Right lobe of liver (tissue), 6 donors: Measurements from ENCODE around the gene LEMD3. TPM values are rescaled to one million over a fixed set of nuclear protein-coding genes. Genes with fewer than 3 reads are reported as not detected.
A peak's percentile ranks its signal among the peaks of the same experiment; 100 is the strongest.

ENCODE experiments used
- ATAC-seq, 4 donors: fragments of 200-7000 bp; cut with Tn5 transposase; one replicate each; pipeline ENCODE4 v1.9.1; 2020; ENCODE audit warnings: mild to moderate bottlenecking in 4 of 4, moderate library complexity in 4 of 4
- DNase-seq, 3 donors: peaks; one replicate each; pipeline ENCODE4 v3.0.0-alpha.2; 2020
- H3K27ac ChIP-seq, 3 donors: fragments of 200-600 bp; one replicate each; pipeline ENCODE4 v1.8.0; 2022
- H3K27me3 ChIP-seq, 2 donors: fragments of 200-600 bp; one replicate each; pipeline ENCODE4 v1.8.0; 2022
- H3K36me3 ChIP-seq, 4 donors: fragments of 200-600 bp; sonication (generic) in 1 of 4; one replicate each; pipeline versions ENCODE4 v1.5.1 to v1.8.0; 2017 to 2022; ENCODE audit warnings: control low read depth in 1 of 4
- H3K4me1 ChIP-seq, 4 donors: fragments of 200-600 bp; sonication (generic) in 1 of 4; one replicate each; pipeline versions ENCODE4 v1.5.1 to v1.8.0; 2017 to 2022; ENCODE audit warnings: control low read depth in 1 of 4
- H3K4me3 ChIP-seq, 3 donors: fragments of 200-600 bp; one replicate each; pipeline ENCODE4 v1.8.0; 2022
- H3K9me3 ChIP-seq, 4 donors: fragments of 200-600 bp; sonication (generic) in 1 of 4; one replicate each; pipeline versions ENCODE4 v1.5.1 to v1.8.0; 2017 to 2022; ENCODE audit warnings: control low read depth in 1 of 4
- CTCF ChIP-seq, 4 donors: fragments of 200-600 bp in 3 of 4; fragments of 450-650 bp in 1 of 4; IDR thresholded peaks; one replicate each; pipeline versions ENCODE4 v1.5.1 to v1.8.0; 2016 to 2022; ENCODE audit warnings: antibody characterized with exemption in 4 of 4, mild to moderate bottlenecking in 2 of 4
- POLR2A ChIP-seq: fragments of 450-650 bp; IDR thresholded peaks from one replicate; pipeline ENCODE4 v1.6.1; 2017; ENCODE audit warnings: antibody characterized with exemption, mild to moderate bottlenecking
- WGBS: methylation state at CpG from one replicate; pipeline ENCODE4 v1.1.6; 2018; ENCODE audit warnings: low coverage, low lambda C conversion rate; ENCODE audit not compliant: insufficient coverage; ENCODE audit errors: missing lambda C conversion rate; 5-methylcytosine and 5-hydroxymethylcytosine counted together
- intact Hi-C, 2 donors: fragments of 100-400 bp; cut with DNase I; formaldehyde crosslinking; loops; one replicate each; pipeline versions ENCODE4 v1.11.2 to v1.14.1; 2022
- total RNA-seq, 6 experiments: library from RNA; depleted of rRNA in 2 of 6; stranded (reverse); fragments of >200 nt in 2 of 6; fragmentation: NEBNext Ultra II Directional in 3 of 6; extraction: Animal tissue kit (Norgen Biotek cat#: 25700) in 3 of 6; gene quantifications; one replicate each; pipeline versions ENCODE4 v1.1.0 to v1.2.4, GENCODE V29; 2016 to 2023
- donor health status: DM: no; HTN: yes; CAD: no.
- donor health status: DM: no; HTN: no; CAD: no.
- donor health status: DM: no; HTN: no; CAD: no.
- donor health status: DM: no; HTN: yes; CAD: no.
- donor health status: DM: no; HTN: yes; CAD: no.

The LEMD3 gene
- total RNA-seq, 6 experiments from 2014 or later = 8.6 to 19.0 (median 11.6) TPM

DNA sequence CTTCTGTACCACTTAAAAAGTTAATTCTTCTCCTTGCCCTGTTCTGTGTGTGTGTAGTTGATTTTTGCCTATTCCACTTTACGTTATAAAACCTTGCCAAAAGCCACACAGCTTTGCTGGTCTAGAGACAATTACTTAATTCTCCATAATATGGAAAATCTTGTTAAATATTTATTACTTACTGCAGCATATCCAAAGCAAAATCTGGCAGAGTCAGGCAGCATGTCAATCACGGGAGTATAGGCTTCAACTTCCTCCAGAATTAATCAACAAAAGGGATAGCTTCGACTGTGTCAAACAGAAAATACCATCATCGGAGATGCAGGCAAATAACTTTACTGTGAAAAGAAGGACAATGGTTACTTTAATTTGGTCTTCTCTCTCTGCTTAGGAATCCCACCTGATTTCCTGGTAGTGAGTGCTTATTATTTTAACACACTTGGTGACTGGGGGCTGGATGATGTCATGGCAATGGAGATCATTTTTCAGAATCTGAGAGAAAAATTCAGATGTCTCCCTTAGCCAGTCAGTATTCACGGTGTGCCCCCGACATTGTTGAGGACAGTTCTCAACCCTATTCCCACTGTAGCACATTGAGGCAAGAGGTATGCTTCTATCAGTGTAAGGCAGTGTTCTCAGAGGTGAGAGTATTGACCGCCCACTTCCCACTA, 105.4 kb downstream of the LEMD3 start:
- ATAC-seq (no peak), DNase-seq (no peak)
- H3K4me3 ChIP-seq = no peak overlapping the region
- H3K4me1 ChIP-seq = peaks cover 0 to 13% (median 0%) of the 10 kb centered on the region in 4 donors
- no peaks in the 10 kb centered on the region for H3K9me3 ChIP-seq
- H3K27me3 ChIP-seq = no peaks in the 10 kb centered on the region
- WGBS = 80% methylated on average over 7 of the region's 7 CpGs
- H3K36me3 ChIP-seq = no peaks in the 10 kb centered on the region
- H3K27ac ChIP-seq = no peak overlapping the region
- TF ChIP-seq CTCF (IDR thresholded peaks at IDR 0.05) (no peak), POLR2A (no peak)
- intact Hi-C loops = no loop called here

DNA sequence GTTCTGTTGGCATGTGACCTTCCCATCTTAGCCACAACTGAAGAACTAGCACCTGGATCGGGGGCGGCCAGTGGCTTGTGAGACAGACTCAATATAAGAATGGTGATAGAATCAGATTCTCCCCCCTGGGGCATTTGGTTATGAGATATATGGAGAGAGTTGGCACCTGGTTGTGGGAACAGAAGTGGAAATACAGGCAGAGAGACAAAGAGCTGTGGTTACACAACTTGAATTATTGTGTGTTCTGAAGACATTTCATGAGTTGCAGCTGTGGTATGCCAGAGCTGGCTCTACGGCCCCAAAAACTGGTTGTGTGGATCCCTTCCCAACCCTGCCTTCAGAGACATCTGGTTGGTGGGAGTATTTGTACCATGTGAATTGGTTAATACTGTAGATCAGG, 106.2 kb downstream of the LEMD3 start:
- ATAC-seq = no peak
- TF ChIP-seq CTCF (IDR thresholded peaks at IDR 0.05) (no peak), POLR2A (no peak)
- no peaks in the 10 kb centered on the region for H3K27me3 ChIP-seq
- intact Hi-C loops = no loop called here
- no peaks in the 10 kb centered on the region for H3K36me3 ChIP-seq
- DNase-seq = no peak
- no peak overlapping the region for H3K27ac ChIP-seq
- WGBS = 65% methylated on average over 2 of the region's 3 CpGs
- H3K9me3 ChIP-seq = no peaks in the 10 kb centered on the region
- peaks cover 0 to 13% (median 0%) of the 10 kb centered on the region in 4 donors for H3K4me1 ChIP-seq
- no peak overlapping the region for H3K4me3 ChIP-seq

DNA sequence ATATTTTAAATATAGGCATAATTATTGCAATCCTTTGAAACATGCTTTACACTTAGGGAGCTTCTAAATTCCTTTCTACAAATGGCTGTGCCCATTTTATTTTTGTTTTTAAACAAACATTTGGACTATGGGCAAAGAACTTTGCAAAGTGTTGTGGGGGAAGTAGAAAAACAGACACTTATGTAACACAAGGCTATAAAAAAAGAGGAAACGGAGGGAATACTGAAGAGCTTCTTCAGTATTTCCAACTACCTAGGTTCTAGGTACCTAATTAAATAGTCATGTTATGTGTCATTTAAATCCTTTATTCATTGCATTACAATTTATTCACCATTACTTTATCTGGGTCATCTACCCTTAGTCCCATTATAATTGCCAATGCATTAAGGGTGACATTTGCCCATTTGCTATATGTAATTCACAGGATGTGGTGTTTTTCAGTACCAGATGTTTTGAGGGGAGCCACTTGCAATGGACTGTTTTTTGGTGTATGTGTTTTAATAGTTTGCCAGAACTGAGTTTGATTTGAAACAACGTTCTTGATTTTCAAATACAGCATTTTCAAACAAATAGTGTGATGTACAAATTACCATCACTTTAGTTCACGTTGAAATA, 107.6 kb downstream of the LEMD3 start:
- DNase-seq (no peak), ATAC-seq (no peak)
- Histone ChIP-seq H3K36me3 (no peaks in the 10 kb centered on the region), H3K4me3 (no peak overlapping the region), H3K27ac (no peak overlapping the region), H3K4me1 (peaks cover 0 to 13% (median 0%) of the 10 kb centered on the region in 4 donors), H3K9me3 (no peaks in the 10 kb centered on the region), H3K27me3 (no peaks in the 10 kb centered on the region)
- WGBS = 44% methylated on average over 3 of the region's 3 CpGs
- intact Hi-C loops = no loop called here
- TF ChIP-seq POLR2A (no peak), CTCF (IDR thresholded peaks at IDR 0.05) (no peak)

GRCh38 chr12:65277994-65278575, 108.7 kb downstream of the LEMD3 start:
- Histone ChIP-seq H3K27ac (no peak overlapping the region), H3K4me1 (peaks cover 0 to 13% (median 0%) of the 10 kb centered on the region in 4 donors), H3K4me3 (peak overlapping the region; percentile 51 to 66 (median 52)), H3K36me3 (no peaks in the 10 kb centered on the region), H3K27me3 (no peaks in the 10 kb centered on the region), H3K9me3 (no peaks in the 10 kb centered on the region)
- TF ChIP-seq CTCF (IDR thresholded peaks at IDR 0.05) (no peak), POLR2A (no peak)
- intact Hi-C loops = no loop called here
- 27% methylated on average over 19 of the region's 23 CpGs for WGBS
- no peak for ATAC-seq
- DNase-seq = peak in 1 of 3 donors; percentile 49
